Fibroblast of lung (primary cell): Measurements from ENCODE around the gene HUNK. TPM values are rescaled to one million over a fixed set of nuclear protein-coding genes. Genes with fewer than 3 reads are reported as not detected.

ENCODE experiments used
- DNase-seq, 2 donors: peaks; one replicate each; pipeline versions ENCODE4 v3.0.0 to v3.0.0-alpha.2; 2010; ENCODE audit warnings: low read depth in 2 of 2
- H2AFZ ChIP-seq: 2 replicates; pipeline ENCODE4 v1.5.1; 2012; ENCODE audit warnings: low read length, control low read depth, inconsistent platforms
- H3K27ac ChIP-seq: 2 replicates; pipeline ENCODE4 v1.5.1; 2011; ENCODE audit warnings: low read length, control low read depth; ENCODE audit not compliant: insufficient read depth
- H3K27me3 ChIP-seq: 2 replicates; pipeline ENCODE4 v1.5.1; 2011; ENCODE audit warnings: mild to moderate bottlenecking, low read length; ENCODE audit not compliant: control insufficient read depth, insufficient read depth
- H3K36me3 ChIP-seq: 2 replicates; pipeline ENCODE4 v1.5.1; 2011; ENCODE audit warnings: low read length; ENCODE audit not compliant: control insufficient read depth, insufficient read depth
- H3K4me1 ChIP-seq: 2 replicates; pipeline ENCODE4 v1.5.1; 2011; ENCODE audit warnings: low read length; ENCODE audit not compliant: control insufficient read depth, insufficient read depth; ENCODE audit errors: extremely low read depth
- H3K4me2 ChIP-seq: 2 replicates; pipeline ENCODE4 v1.5.1; 2011; ENCODE audit warnings: low read length, control low read depth; ENCODE audit not compliant: insufficient read depth; ENCODE audit errors: extremely low read depth
- H3K4me3 ChIP-seq, 4 experiments: fragments of 200-600 bp in 1 of 4; sonication (generic) in 1 of 4; replicated peaks in 1 of 4; 2 replicates each; pipeline ENCODE4 v1.5.1; 2011 to 2016; ENCODE audit warnings: low read length in 4 of 4, low read depth in 3 of 4, mild to moderate bottlenecking in 3 of 4, control low read depth in 2 of 4, inconsistent platforms in 1 of 4, mixed read lengths in 1 of 4; ENCODE audit not compliant: insufficient read depth in 1 of 4; ENCODE audit errors: control extremely low read depth in 1 of 4
- H3K79me2 ChIP-seq: 2 replicates; pipeline ENCODE4 v1.5.1; 2012; ENCODE audit warnings: mild to moderate bottlenecking, low read length, inconsistent platforms; ENCODE audit not compliant: control insufficient read depth, insufficient read depth
- H3K9ac ChIP-seq: 2 replicates; pipeline ENCODE4 v1.5.1; 2011; ENCODE audit warnings: mild to moderate bottlenecking, low read length, control low read depth; ENCODE audit not compliant: insufficient read depth
- H3K9me3 ChIP-seq: 2 replicates; pipeline ENCODE4 v1.5.1; 2012; ENCODE audit warnings: low read depth, low read length; ENCODE audit not compliant: control insufficient read depth, insufficient read depth
- H4K20me1 ChIP-seq: 2 replicates; pipeline ENCODE4 v1.5.1; 2011; ENCODE audit warnings: low read length; ENCODE audit not compliant: control insufficient read depth, insufficient read depth; ENCODE audit errors: extremely low read depth
- CTCF ChIP-seq, 2 donors: IDR thresholded peaks in 1 of 2; conservative IDR thresholded peaks in 1 of 2; 1 replicate in 1 of 2; 2 replicates in 1 of 2; pipeline ENCODE4 v1.5.1; 2011 to 2012; ENCODE audit warnings: low read length in 2 of 2, control low read depth in 1 of 2, inconsistent platforms in 1 of 2, low read depth in 1 of 2, mild to moderate bottlenecking in 1 of 2
- EZH2 ChIP-seq: IDR thresholded peaks from 2 replicates; pipeline ENCODE4 v1.5.1; 2012; ENCODE audit warnings: low read length, control low read depth, mild to moderate bottlenecking; ENCODE audit errors: missing control alignments
- polyA plus RNA-seq, 2 donors: library from polyadenylated mRNA; depleted of rRNA in 1 of 2; stranded (reverse) in 1 of 2; unstranded in 1 of 2; fragments of >200 nt; gene quantifications; 2 replicates each; pipeline ENCODE4 v1.2.1, GENCODE V29; 2011 to 2012; ENCODE audit warnings: missing spikeins in 1 of 2
- total RNA-seq: library from RNA; depleted of rRNA; stranded (reverse); fragments of >200 nt; gene quantifications from 2 replicates; pipeline ENCODE4 v1.2.1, GENCODE V29; 2014

HUNK gene
- total and polyA plus RNA-seq, 2 donors (not counting 1 experiment from before 2014, with no cell fraction given): 0.09 to 0.33 TPM

- Histone ChIP-seq H2AFZ (no peak overlapping the region), H3K27me3 (no peaks in the 10 kb centered on the region), H3K79me2 (no peaks in the 10 kb centered on the region), H3K4me2 (no peak overlapping the region), H4K20me1 (no peaks in the 10 kb centered on the region), H3K4me1 (no peaks in the 10 kb centered on the region), H3K4me3 (no peak overlapping the region), H3K9me3 (no peaks in the 10 kb centered on the region), H3K36me3 (no peaks in the 10 kb centered on the region), H3K27ac (no peak overlapping the region), H3K9ac (no peak overlapping the region)
- TF ChIP-seq EZH2: no peak
- TF ChIP-seq CTCF (conservative IDR thresholded peaks at IDR 0.05 in 1 of 2, IDR thresholded peaks at IDR 0.05 in 1 of 2; ENCODE audit: low read depth in 1 of 2, low read length in 2 of 2): no peak
- DNase-seq: no peak
These were observed 41.7 kb downstream of the HUNK start for GRCh38 chr21:31914472-31914871.

GRCh38 chr21:31915566-31915965, 42.7 kb downstream of the HUNK start:
- Histone ChIP-seq H4K20me1 (no peaks in the 10 kb centered on the region), H3K4me2 (no peak overlapping the region), H3K4me3 (no peak overlapping the region), H3K9me3 (no peaks in the 10 kb centered on the region), H3K4me1 (no peaks in the 10 kb centered on the region), H3K36me3 (no peaks in the 10 kb centered on the region), H2AFZ (no peak overlapping the region), H3K27ac (no peak overlapping the region), H3K9ac (no peak overlapping the region), H3K27me3 (no peaks in the 10 kb centered on the region), H3K79me2 (no peaks in the 10 kb centered on the region)
- TF ChIP-seq EZH2 (no peak), CTCF (conservative IDR thresholded peaks at IDR 0.05 in 1 of 2, IDR thresholded peaks at IDR 0.05 in 1 of 2; ENCODE audit: low read depth in 1 of 2, low read length in 2 of 2) (no peak)
- DNase-seq: no peak

DNA sequence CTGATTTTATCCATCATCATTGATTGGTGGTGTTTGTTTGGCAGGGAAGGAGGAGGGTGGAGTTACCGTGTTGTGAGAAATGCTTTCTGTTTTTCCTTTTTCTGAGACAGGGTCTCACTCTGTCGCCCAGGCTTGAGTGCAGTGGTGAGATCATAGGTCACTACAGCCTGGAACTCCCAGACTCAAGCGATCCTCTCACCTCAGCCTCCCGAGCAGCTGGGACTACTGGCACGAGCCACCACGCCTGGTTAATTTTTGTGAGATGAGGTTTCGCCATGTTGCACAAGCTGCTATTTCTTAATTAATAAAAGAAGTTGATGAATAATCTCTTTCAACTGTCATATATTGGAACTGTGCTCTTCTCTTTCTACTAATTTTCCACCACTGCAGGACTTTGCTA, 44.3 kb downstream of the HUNK start:
- no peaks in the 10 kb centered on the region for H3K36me3 ChIP-seq
- no peaks in the 10 kb centered on the region for H3K27me3 ChIP-seq
- DNase-seq: no peak
- TF ChIP-seq EZH2 (no peak), CTCF (conservative IDR thresholded peaks at IDR 0.05 in 1 of 2, IDR thresholded peaks at IDR 0.05 in 1 of 2; ENCODE audit: low read depth in 1 of 2, low read length in 2 of 2) (no peak)
- no peaks in the 10 kb centered on the region for H3K9me3 ChIP-seq
- H4K20me1 ChIP-seq: no peaks in the 10 kb centered on the region
- H3K4me3 ChIP-seq: no peak overlapping the region
- no peak overlapping the region for H3K9ac ChIP-seq
- H2AFZ ChIP-seq: no peak overlapping the region
- no peak overlapping the region for H3K4me2 ChIP-seq
- no peaks in the 10 kb centered on the region for H3K79me2 ChIP-seq
- H3K27ac ChIP-seq: no peak overlapping the region
- H3K4me1 ChIP-seq: no peaks in the 10 kb centered on the region
